ENCODE measurements around the gene ELOVL1. TPM values are rescaled to one million over a fixed set of nuclear protein-coding genes. Genes with fewer than 3 reads are reported as not detected.

Gene ELOVL1
- total and polyA plus RNA-seq, 2 of the 13 experiments (the other 11 are each of a cell fraction or from before 2014, with no cell fraction given) = 55.2 to 77.4 TPM

GRCh38 chr1:43348343-43348808 is 19.4 kb downstream of the ELOVL1 start:
- Histone ChIP-seq H3K27me3 (ENCODE audit: control insufficient read depth in 1 of 2, insufficient read depth in 2 of 2, low read length in 2 of 2) (no peaks in the 10 kb centered on the region; a peak in 1 of 5 replicates), H3K36me3 (replicated peaks in 1 of 2; ENCODE audit: control insufficient read depth in 1 of 2, insufficient read depth in 2 of 2, low read length in 2 of 2) (no peaks in the 10 kb centered on the region), H3K9me3 (ENCODE audit: low read length) (no peaks in the 10 kb centered on the region), H3K4me2 (ENCODE audit: low read depth, low read length) (peak overlapping the region; percentile 97), H3K4me1 (ENCODE audit: insufficient read depth, low read length) (peaks cover 64% of the 10 kb centered on the region), H3K27ac (ENCODE audit: extremely low read length, insufficient read depth, low read length) (peak overlapping the region; percentile 98), H3K4me3 (replicated peaks in 1 of 3; ENCODE audit: insufficient read depth in 1 of 3, low read depth in 2 of 3, low read length in 3 of 3) (peak overlapping the region; percentile 72 to 88 (median 86); a peak in 5 of 6 replicates), H3K79me2 (ENCODE audit: insufficient read depth, low read length) (no peaks in the 10 kb centered on the region), H3K9ac (ENCODE audit: insufficient read depth, low read depth, low read length) (peak overlapping the region; percentile 97), H4K20me1 (ENCODE audit: insufficient read depth, low read length) (no peaks in the 10 kb centered on the region), H2AFZ (ENCODE audit: low read length) (no peak overlapping the region)
- DNase-seq (ENCODE audit: low spot score) (peak; percentile 26), FAIRE-seq (no peak), ATAC-seq (peak; percentile 39)
- in situ Hi-C loops (cut with HindIII; ENCODE audit: extremely low pct_ligation_motif_present, low pct_unique_long_range_greater_than_20kb) (no loop called here), intact Hi-C loops (cut with micrococcal nuclease; ENCODE audit: unreplicated experiment) (loop anchor here (5.0 kb wide), 1 partner anchor 111 kb away; no protein-coding TSS in a partner anchor)
- TSS peak; percentile 88 for BruUV-seq (replicated peaks)
- 47% methylated on average over 5 of the region's 22 CpGs for WGBS (ENCODE audit: low lambda C conversion rate)
- CTCF ChIA-PET (ENCODE audit: low intra/inter-chr PET ratio, low total read pairs) = no interaction called here
- POLR2A ChIA-PET = interaction anchor here (0.6 to 4.1 kb wide), 18 partner anchors 8 to 429 kb away, joined by 3 to 32 read pairs (median 4); partner anchors contain the start of genes C1orf210, CDC20, ELOVL1 and MED8
- TF ChIP-seq ZNF121 (CRISPR knock-in tag; IDR thresholded peaks at IDR 0.05) (no peak), SP2 (CRISPR knock-in tag; IDR thresholded peaks at IDR 0.05) (no peak), ZNF792 (CRISPR knock-in tag; IDR thresholded peaks at IDR 0.05) (0 out of 2 replicates have a peak, but pooled peaks have one; percentile 8), MAFF (IDR thresholded peaks at IDR 0.05; ENCODE audit: low read depth, low read length) (no peak), MLLT10 (CRISPR knock-in tag; IDR thresholded peaks at IDR 0.05) (no peak), ZNF674 (CRISPR knock-in tag; IDR thresholded peaks at IDR 0.05; ENCODE audit: low read depth) (no peak), THAP9 (CRISPR knock-in tag; IDR thresholded peaks at IDR 0.05; ENCODE audit: borderline replicate concordance) (no peak), MTF1 (CRISPR knock-in tag; IDR thresholded peaks at IDR 0.05) (no peak), CREB3 (CRISPR knock-in tag; IDR thresholded peaks at IDR 0.05) (no peak), ZNF230 (CRISPR knock-in tag; IDR thresholded peaks at IDR 0.05) (no peak), POLR2AphosphoS2 (IDR thresholded peaks at IDR 0.05; ENCODE audit: low read depth, low read length) (no peak), PREB (CRISPR knock-in tag; IDR thresholded peaks at IDR 0.05) (no peak), ZFAT (CRISPR knock-in tag; conservative IDR thresholded peaks at IDR 0.05) (no peak), RBAK (CRISPR knock-in tag; IDR thresholded peaks at IDR 0.05) (no peak), ZNF263 (CRISPR knock-in tag; IDR thresholded peaks at IDR 0.05) (peak; percentile 11; the same call in 1 of the 2 replicates), EZH2 (conservative IDR thresholded peaks at IDR 0.05; ENCODE audit: low read depth, low read length) (no peak), ZNF577 (CRISPR knock-in tag; IDR thresholded peaks at IDR 0.05; ENCODE audit: borderline replicate concordance, low read depth) (no peak), GMEB2 (CRISPR knock-in tag; IDR thresholded peaks at IDR 0.05; ENCODE audit: low read depth) (no peak), ZNF670 (CRISPR knock-in tag; IDR thresholded peaks at IDR 0.05; ENCODE audit: borderline replicate concordance) (no peak), TEAD2 (CRISPR knock-in tag; IDR thresholded peaks at IDR 0.05) (no peak), ZNF101 (CRISPR knock-in tag; IDR thresholded peaks at IDR 0.05; ENCODE audit: borderline replicate concordance, low read depth) (no peak)
